Esophagus muscularis mucosa (tissue), 3 donors: ENCODE data around the gene ECE1.

Experiments used
- POLR2A ChIP-seq: fragments of 450-650 bp; IDR thresholded peaks from one replicate; pipeline ENCODE4 v1.6.1; 2017; ENCODE audit warnings: antibody characterized with exemption, moderate library complexity, mild to moderate bottlenecking, low read depth
- POLR2AphosphoS5 ChIP-seq, 2 donors: sonication (generic); formaldehyde crosslinking; IDR thresholded peaks; one replicate each; pipeline ENCODE4 v1.6.1; 2017; ENCODE audit warnings: antibody characterized with exemption in 2 of 2
- TF ChIP-seq, protein P1 (sequence below), 3 experiments: fragments of 200-600 bp in 2 of 3; fragments of 450-650 bp in 1 of 3; sonication (generic) in 2 of 3; IDR thresholded peaks; one replicate each; pipeline ENCODE4 v1.5.1; 2017 to 2019; ENCODE audit warnings: antibody characterized with exemption in 3 of 3, mild to moderate bottlenecking in 2 of 3, moderate library complexity in 1 of 3

DNA sequence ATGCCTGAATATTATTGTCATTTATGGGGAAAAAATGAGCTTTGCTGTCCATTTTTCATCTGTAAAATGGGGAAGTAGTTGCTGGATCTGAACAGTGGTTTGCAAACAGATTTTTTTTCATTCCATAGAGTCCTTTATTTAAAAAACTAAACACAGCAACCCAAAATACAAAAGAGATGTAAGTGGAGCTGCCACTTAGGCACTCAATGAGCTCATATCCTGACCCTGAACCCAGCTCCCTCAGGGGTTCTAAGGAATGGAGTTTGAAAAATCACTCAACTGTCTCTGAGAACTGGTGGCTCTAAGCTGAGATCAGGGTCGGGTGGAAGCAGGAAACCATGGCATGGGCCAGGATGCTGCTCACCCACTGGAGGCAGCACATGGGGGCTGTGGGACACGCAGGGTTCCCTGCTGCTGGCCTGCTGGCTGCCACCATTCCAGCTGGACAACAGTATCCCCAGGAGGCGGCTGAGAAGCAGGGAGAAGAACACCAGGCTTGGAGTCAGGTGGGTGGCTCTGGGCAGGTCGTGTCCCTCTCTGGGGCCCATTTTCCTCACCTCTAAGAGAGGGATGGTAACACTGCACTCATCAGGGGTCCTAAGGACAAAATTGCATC, 9.6 kb upstream of the ECE1 start:
- TF ChIP-seq, protein P1, sequence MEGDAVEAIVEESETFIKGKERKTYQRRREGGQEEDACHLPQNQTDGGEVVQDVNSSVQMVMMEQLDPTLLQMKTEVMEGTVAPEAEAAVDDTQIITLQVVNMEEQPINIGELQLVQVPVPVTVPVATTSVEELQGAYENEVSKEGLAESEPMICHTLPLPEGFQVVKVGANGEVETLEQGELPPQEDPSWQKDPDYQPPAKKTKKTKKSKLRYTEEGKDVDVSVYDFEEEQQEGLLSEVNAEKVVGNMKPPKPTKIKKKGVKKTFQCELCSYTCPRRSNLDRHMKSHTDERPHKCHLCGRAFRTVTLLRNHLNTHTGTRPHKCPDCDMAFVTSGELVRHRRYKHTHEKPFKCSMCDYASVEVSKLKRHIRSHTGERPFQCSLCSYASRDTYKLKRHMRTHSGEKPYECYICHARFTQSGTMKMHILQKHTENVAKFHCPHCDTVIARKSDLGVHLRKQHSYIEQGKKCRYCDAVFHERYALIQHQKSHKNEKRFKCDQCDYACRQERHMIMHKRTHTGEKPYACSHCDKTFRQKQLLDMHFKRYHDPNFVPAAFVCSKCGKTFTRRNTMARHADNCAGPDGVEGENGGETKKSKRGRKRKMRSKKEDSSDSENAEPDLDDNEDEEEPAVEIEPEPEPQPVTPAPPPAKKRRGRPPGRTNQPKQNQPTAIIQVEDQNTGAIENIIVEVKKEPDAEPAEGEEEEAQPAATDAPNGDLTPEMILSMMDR (IDR thresholded peaks at IDR 0.05) = no peak
- TF ChIP-seq POLR2A (no peak), POLR2AphosphoS5 (IDR thresholded peaks at IDR 0.05) (no peak)
